Nucleus accumbens (tissue), 56 donors: ENCODE measurements around the gene TRAPPC2L.
"Not testable (repeated sequence)": the region's sequence is repeated elsewhere in the genome, so short reads cannot be mapped to it uniquely, and the experiment has no call there.

Experiments used
- DNase-seq, 56 donors: peaks; one replicate each; lab custom pipeline; 2025; lab: John Stamatoyannopoulos, UW

Gene TRAPPC2L

DNA sequence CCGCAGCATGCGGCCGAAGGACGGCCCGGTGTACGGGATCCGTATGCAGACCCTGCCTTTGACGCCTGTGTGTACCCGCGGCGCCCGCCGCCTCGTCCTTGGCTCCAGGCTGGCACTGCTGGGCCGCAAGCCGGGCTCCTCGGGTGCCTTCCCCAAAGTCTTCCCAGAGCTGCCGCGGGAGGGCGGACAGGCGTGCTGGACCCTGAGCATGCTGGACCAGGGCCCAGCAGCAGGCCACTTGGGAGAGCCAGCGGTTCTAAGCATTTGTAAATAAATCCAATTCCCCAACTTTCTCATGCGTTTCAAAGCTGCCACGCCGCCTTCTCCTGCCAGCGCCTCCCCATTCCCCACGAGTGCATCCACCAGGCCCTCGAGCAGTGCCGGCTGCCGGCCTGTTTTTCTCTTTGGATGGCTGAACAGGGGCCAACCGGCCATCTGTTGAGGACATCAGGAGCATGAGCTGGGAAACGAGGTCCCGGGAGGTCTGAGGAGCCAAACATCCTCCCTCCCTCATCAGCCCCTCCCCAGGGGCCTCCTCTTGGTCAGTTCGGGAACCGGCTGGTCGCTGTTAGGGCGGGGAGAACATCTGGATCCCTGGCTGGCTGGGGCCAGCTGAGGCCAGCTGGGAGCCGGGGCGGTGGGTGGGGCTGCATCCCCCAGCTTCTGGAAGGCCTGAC is 30.1 kb downstream of the TRAPPC2L start:
- DNase-seq, result no peak

DNA sequence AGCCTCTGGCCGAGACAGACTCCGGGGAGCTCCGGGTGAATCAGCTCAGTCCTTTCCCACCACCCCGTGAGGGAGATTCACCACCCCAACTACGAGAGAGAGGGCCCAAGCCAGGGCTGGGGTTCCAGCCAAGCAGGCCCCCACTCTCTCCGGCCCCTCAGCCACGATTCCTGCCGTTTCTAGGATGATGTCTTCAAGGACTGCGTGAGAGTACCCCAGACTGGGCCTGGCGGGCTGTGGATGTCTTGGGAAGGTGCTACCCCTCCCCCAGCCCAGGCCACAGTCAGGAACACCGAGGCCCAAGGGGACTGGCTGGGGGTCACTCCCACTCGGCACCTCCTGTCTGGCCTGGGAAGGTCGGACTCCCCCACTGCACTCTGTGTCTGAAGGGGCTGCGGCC is 31.1 kb downstream of the TRAPPC2L start:
- no peak for DNase-seq

DNA sequence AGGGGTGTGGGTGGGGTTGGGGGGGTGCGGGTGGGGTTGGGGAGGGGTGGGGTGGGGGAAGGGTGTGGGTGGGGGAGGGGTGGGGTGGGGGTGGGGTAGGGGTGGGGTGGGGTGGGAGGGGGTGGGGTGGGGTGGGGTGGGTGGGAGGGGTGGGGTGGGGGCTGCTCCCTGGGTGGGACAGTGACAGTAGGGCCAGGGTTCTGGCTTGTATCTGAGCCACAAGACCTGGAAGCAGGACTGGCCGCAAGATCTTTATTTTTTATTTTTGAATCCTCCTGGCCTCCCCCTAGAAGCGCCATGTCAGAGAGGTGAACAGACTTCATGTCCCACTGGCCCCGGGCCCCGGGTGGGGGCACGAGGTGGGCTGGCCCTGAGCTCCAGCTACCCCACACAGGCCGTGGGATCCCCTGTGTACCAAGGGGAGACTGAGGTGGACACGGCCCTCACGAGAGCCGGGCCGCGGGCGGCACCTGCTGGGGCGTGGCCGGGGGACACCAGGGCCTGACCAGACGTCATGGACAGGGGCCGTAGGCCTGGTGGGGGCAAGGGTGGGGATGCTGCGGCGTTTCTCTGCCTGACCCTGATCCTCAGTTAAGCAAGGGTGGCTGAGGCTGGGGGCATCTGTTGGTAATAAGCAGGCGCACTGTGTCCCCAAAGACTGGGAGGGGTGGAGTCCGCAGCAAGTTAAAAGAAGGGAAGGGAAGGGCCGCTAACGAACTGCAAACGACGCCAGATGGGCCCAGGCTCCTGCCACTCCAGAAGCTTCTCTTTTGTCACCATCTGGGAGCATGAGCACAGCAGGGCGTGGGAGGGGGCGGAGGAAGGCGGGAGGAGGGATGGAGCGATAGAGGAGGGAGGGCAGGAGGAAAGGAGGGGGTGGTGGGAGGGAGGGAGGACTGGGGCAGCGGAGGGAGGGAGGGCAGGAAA is 31.8 kb downstream of the TRAPPC2L start:
- no peak for DNase-seq

DNA sequence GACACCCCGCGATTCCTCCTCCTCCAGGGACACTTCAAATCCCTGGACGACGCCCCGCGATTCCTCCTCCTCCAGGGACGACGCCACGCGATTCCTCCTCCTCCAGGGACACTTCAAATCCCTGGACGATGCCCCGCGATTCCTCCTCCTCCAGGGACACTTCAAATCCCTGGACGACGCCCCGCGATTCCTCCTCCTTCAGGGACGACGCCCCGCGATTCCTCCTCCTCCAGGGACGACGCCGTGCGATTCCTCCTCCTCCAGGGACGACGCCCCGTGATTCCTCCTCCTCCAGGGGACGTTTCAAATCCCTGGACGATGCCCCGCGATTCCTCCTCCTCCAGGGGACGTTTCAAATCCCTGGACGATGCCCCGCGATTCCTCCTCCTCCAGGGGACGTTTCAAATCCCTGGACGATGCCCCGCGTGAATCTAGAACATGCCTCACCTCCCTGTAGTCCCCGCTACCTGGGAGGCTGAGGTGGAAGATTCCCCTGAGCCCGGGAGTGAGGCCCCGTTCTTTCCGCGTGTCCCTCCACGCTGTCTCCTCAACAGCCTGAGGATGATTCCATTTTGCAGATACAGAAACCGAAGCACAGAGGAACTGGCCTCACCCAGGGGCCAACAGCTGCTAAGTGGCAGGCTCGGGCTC is 32.9 kb downstream of the TRAPPC2L start:
- not testable (repeated sequence) for DNase-seq

DNA sequence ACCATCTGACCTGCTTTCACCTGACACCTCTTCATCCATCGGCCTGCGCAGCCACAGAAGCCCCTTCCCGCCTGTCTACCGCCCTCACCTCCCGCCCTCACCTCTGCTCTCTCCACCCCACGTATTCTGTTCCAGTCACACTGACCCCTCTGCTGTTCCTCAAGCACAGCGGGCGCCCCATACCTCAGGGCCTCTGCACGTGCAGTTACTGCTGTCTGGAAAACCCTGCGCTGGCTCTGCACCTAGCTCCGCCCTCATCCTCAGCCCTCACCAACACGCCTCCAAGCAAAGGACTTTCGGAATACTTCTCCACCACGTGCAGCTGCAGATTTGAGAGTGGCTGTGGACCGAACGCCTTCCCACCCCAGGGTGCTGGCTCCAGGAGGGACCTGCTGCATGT is 34.2 kb downstream of the TRAPPC2L start:
- DNase-seq, result no peak

DNA sequence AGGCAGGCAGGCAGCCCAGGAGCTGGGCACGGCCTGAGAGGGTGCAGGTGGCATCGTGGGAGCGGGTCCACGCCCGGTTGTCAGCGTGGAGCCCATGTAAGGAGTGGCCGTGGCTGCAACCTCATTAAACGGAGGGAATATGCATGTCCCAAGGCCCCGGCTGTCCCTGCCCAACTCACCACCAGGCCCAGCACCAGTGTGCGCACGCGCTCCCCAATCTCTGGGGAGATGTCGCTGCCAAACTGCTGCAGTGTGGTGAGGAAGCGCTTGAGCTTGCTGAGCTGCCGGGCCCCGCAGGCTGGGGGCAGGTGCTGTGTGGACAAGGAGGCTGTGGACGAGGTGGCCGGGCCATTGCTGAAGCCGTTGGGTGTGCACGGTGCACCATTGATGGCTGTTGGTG is 35.1 kb downstream of the TRAPPC2L start:
- DNase-seq, result no peak

DNA sequence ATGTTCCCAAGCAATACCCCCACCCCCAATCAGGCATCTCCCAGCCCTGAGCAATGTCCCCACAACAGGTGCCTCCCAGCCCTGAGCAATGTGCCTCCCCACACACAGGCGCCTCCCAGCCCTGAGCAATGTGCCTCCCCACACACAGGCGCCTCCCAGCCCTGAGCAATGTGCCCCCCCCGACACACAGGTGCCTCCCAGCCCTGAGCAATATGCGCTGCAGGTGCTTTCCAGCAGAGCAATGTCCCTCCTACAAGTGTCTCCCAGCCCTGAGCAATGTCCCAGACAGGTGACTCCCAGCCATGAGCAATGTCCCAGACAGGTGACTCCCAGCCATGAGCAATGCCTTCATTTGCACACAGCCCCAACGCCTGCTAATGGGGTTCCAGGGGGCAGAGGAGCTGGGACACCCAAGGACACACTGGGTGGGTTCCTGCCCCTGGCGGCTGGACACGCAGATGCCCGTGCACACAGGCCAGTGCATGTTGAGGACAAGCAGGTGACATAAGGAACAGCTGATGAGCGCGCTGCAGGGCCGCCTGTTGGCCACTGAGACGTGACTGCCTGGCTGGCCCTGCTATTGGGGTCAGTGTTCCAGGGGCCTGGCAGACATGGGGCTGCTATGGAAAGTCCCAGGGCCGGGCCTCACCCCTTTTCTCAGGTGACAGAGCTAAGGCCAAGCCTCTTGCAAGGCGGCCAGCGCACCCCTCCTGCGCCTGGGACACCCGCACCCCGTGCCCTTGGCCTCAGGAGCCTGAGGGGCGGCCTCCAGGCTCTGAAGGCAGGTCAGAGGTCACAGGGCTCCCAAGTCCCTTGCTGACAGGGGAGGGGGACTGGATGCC is 36.4 kb downstream of the TRAPPC2L start:
- DNase-seq, result peak in 21 of 56 donors; percentile 3 to 68 (median 31)

DNA sequence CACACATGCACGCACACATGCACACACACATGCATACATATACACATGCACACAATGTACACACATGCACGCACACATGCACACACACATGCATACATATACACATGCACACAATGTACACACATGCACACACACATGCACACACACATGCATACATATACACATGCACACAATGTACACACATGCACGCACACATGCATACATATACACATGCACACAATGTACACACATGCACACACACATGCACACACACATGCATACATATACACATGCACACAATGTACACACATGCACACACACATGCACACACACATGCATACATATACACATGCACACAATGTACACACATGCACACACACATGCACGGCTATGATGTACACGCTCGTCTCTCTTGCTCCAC is 37.3 kb downstream of the TRAPPC2L start:
- DNase-seq, result not testable (repeated sequence)

DNA sequence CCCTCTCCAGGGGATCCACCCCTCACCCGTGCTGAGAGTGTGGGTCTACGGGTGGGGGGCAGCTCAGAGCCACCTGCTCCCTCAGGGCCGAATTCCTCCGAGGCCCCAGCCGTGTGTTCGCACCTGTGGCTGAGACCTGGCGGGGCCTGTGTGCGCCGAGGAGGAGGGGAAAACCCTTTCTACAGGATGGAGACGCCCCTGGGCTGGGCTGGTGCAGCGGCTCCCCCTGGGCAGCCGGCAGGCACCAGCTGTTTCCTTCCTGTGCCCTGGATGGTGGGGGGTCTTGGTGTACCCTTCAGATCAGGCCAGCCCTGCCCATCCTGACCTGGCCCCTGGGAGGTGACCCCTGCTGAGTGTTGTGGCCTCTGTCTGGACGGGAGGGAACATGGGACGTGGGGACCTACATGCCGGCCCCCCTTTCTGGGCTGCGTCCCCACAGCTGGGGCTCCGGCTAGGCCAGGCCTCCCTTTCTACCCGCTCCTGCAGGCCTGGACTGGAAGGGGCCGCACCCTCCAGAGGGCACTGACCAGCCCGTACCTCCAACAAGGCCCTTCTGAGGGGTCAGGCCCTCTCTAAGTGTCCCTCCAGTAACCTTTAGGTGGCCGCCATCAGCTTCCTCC is 37.9 kb downstream of the TRAPPC2L start:
- DNase-seq, result no peak

DNA sequence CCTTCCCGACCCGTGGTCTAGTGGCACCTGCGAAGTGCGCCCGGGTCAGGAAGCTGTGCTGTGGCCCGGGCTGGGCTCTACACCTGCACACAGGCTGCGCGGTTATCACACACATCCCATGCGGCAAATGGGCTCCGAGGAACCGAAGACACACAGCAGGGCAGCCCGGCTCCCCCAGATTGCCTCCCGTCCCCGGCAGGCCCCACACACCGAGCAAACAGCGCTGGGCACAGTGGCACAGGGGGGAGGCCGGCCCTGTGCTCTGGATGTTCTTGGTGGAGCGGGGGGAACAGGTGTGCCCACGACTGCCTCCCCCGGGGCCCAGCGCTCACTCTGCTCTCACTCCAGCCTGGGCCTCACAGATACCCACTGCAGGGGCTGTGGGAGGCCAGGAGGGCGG is 38.4 kb downstream of the TRAPPC2L start:
- no peak for DNase-seq

DNA sequence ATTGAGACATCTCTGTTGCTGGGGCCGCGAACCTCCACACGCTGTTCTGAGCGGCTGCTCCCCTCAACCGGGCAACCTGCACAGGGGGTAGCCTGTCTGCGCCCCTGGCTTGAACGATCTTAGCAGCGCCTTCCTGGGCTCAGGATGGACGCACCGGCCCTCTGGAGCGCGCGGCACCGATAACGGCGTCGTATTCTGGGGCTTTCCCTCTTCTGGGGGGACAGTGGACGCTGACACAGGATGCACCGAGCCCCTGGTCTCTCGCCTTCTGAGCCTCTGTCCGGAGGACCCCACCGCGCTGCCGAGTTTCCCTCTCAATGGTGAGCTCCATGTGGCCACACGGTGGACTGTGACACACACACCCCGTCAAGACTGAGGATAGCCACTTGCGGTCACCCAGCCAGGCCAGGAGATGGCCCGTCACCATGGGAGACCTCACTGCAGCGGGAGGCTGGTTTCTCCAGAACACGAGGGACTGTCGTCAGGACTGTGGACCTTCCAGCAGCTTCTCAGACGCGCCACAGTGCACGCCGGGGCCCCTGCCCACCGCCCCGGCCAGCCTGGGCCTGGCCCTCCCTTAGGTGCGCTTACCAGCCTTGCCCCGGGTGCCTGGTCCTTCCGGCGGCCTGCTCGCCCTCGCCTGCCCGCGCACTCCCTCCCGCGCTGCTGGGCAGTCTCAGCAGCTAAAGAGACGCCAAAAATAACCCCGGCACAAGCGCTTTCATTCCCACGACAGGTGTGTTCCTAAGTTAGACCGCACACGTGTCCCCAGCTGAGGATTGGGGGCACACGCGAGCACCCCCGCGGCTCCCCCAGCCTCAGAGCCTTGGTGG is 39.5 kb downstream of the TRAPPC2L start:
- DNase-seq, result no peak

DNA sequence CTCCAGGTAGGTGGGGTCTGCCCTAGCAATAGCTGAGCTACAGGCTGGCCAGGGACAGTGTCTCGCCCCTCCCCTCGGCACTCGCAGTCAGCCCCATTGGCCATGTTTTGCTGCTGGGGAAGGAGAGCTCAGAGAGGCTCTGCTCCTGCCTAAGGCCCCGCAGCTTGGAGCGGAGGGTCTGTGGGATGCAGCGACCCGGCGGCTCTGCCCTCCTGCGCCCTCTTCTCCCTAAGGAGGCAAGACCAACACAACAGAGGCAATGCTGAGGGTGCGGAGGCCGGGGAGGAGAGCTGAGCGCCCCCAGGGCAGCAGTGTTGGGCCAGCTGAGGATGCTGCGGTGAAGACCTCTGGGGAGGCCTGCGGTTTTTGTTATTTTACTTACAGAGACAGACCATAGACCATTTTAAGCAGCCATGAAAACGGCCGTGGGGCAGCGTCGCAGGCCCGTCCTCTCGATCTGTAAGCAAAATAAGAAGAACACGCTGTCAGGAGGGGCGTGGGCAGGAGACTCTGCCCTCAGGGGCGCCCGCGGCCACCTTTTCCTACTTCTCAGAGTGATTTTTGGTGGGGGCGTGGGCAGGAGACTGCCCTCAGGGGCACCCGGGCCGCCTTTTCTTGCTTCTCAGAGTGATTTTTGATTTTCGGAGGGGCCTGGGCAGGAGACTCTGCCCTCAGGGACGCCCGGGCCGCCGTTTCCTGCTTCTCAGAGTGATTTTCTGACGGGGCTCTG is 40.9 kb downstream of the TRAPPC2L start:
- DNase-seq, result no peak

DNA sequence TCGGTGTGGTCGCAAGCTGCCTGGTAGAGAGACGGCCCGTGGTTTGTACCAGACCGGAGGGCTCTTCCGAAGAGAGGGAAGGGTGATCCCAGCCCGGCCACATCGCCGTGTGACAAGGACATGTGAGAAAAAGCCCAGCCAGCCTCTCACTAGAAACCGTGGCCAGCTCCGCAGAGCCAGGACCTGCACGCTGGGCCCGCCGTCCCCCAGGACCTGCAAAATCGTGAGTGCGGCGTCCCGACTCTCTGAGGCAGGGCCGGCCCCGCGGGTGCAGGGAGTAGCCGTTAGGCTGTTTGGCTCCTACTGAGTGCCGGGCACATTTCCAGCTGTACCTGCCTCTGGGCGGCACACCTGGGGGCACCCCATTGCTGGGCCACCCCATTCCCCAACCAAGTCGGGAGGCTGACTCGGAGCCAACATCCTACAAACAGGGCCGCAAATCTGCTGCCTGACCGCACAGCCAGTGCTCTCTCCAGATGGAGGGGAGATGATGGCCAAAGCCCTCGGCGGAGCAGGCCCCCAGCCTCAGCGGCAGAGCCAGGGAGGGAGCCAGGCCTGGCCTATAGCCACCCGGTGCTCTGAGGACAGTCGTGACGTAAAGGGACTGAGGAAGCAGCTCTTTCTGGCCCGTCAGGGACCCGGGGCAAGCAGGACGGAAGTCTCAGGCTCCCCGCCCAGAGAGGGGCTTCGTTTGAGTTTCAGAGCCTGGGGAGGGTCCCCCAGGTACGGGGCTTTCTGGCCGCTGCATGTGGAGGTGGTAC is 43.2 kb downstream of the TRAPPC2L start:
- DNase-seq, result no peak

DNA sequence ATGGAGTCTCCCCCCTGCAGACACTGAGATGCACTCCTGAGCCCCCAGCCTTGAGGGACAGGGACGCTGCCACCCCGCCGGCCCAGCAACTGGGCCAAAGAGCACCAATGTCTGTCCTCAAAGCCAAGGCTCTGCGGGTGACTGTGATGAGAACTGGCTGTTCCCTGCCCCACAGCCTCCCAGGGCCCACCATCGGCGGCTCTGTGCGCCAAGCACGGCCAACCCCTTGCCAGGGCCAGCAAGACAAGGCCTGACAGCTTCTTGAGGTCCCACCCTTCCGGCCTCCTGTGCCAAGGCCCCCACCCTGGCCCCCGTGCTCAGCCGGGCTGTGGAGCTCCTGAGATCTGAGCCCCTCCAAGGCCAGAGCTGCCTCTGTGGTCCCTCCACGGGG is 43.7 kb downstream of the TRAPPC2L start:
- DNase-seq, result no peak

DNA sequence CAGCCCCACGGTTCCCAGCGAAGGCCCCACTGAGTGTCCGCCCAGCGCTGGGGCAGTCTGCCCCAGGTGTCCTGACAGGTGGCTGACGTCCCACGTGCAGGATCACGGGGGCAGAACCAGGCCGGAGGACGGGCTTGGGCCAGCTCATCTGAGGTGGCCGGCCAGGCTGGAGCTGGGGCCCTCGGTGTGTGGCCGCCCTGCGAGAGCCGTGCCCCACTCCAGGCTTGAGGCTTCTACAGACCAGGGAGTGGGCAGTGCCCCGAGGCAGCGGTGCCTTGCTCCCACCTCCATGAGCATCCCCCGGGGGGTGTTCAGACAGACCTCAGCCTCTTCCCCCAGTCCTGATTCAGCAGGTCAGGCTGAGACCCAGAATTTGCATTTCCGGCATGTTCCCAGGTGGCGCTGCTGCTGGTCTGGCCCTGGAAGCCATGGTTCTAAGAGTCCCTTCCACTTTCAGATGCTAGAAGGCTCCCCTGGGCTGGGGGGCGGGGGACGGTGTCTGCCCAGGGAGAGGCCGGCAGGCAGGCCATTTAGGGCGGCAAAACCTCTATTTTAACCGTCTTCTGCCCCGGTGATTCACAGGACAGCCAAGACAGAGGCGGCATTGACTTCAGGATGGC is 44.9 kb downstream of the TRAPPC2L start:
- no peak for DNase-seq

DNA sequence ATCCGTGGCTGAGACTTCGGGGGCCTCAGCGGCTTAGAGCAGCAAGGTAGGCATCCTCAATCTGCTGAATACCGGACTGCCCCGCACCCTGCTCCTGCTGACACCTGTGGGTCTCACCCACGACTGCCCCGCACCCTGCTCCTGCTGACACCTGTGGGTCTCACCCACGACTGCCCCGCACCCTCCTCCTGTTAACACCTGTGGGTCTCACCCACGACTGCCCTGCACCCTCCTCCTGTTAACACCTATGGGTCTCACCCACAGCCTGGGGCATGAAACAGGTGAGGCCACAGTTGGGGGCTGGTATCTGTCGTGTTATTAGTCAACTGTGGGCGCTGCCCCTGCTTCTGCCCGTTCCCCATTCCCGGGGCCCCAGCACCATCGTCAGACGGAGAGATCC is 45.8 kb downstream of the TRAPPC2L start:
- no peak for DNase-seq

DNA sequence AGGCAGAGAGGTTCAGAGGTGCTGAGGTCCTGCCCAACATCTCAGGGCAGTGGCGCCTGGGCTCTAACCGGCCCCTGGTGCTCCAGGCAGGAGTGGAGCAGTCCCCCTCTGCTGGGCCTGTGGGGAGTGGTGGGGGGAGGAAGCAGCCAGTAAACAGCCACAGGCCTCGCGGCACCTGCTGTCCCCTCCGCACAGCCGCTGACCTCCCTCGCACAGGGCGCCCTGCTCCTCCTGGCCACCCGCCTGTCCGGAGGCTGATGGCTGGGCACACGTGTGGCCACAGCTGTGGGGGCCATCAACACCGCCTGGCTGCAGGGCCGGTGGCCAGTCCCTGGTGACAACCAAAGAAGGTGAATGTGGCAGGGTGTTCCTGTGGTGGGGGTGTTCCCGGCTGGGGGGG is 46.3 kb downstream of the TRAPPC2L start:
- DNase-seq, result no peak
